GM13976 (cell line): ENCODE results near the gene BPIFB3.

ENCODE experiments used
- DNase-seq: peaks from one replicate; pipeline ENCODE4 v3.0.0; 2012; ENCODE audit warnings: low spot score
- in situ Hi-C: fragments of 300-500 bp; cut with MboI; formaldehyde crosslinking; loops from one replicate; pipeline ENCODE4 v1.12.0; 2022; ENCODE audit warnings: low sequenced_read_pairs, mixed read lengths, inconsistent platforms; ENCODE audit not compliant: unreplicated experiment
- TF ChIP-seq, protein P1 (sequence below): IDR thresholded peaks from 2 replicates; pipeline ENCODE4 v1.5.1; 2012; ENCODE audit warnings: borderline replicate concordance, mild to moderate bottlenecking; ENCODE audit not compliant: insufficient read depth; ENCODE audit errors: extremely low read depth, missing control alignments, control extremely low read depth

BPIFB3 gene

DNA sequence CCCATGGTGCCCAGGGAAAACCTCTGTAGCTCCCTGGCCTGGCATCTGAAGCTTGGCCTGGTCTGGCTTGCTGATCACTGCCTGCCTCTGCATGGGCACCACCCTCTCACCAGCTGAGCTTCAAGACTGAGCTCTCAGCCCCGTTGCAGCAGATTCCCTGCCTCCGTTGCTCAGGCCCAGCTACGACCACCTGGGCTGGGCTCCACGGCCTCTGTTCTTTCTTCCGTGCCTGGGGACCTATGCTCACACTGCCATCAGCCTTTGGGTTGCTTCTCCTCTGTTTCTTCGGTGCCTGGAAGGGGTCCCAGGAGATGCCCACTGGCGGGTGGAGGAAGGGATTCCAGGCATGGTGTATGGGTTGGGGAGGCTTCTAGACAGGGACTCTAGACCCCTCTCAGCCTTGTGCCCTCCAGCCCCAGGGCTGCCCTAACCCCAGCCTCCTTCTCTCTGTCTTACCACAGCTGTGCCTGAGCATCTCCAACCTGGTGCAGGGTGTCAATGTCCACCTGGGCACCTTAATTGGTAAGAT lies 37.1 kb upstream of the BPIFB3 start:
- TF ChIP-seq, protein P1, sequence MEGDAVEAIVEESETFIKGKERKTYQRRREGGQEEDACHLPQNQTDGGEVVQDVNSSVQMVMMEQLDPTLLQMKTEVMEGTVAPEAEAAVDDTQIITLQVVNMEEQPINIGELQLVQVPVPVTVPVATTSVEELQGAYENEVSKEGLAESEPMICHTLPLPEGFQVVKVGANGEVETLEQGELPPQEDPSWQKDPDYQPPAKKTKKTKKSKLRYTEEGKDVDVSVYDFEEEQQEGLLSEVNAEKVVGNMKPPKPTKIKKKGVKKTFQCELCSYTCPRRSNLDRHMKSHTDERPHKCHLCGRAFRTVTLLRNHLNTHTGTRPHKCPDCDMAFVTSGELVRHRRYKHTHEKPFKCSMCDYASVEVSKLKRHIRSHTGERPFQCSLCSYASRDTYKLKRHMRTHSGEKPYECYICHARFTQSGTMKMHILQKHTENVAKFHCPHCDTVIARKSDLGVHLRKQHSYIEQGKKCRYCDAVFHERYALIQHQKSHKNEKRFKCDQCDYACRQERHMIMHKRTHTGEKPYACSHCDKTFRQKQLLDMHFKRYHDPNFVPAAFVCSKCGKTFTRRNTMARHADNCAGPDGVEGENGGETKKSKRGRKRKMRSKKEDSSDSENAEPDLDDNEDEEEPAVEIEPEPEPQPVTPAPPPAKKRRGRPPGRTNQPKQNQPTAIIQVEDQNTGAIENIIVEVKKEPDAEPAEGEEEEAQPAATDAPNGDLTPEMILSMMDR = no peak
- in situ Hi-C loops = no loop called here
- no peak for DNase-seq

DNA sequence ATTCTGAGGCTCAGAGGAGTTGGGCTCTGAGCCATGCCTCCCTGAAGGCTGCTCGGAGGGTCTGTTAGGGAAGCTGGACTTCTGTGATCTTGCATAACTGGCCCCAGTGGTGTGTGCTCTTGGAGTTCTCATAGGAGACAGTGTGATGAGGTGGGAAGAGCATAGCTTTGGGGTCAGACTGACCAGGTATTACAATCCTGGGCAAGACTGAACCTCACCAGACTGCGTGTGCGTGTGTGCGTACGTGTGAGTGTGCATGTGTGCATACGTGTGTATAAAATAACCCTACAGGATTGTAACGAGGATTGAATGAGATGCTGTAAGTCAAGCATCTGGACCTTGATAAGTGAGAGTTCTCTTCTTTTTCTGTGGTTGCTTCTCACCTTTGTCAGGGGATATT lies 36.2 kb upstream of the BPIFB3 start:
- in situ Hi-C loops = no loop called here
- TF ChIP-seq, protein P1 = no peak

GRCh38 chr20:33018169-33018931 lies 35.4 kb upstream of the BPIFB3 start:
- DNase-seq = no peak
- TF ChIP-seq, protein P1 = no peak
- in situ Hi-C loops = no loop called here

More for the DNA sequence above, 36.2 kb upstream of the BPIFB3 start:
- DNase-seq = no peak

GRCh38 chr20:33019465-33020277 lies 34.0 kb upstream of the BPIFB3 start:
- DNase-seq = no peak
- in situ Hi-C loops = no loop called here
- TF ChIP-seq, protein P1 = no peak

DNA sequence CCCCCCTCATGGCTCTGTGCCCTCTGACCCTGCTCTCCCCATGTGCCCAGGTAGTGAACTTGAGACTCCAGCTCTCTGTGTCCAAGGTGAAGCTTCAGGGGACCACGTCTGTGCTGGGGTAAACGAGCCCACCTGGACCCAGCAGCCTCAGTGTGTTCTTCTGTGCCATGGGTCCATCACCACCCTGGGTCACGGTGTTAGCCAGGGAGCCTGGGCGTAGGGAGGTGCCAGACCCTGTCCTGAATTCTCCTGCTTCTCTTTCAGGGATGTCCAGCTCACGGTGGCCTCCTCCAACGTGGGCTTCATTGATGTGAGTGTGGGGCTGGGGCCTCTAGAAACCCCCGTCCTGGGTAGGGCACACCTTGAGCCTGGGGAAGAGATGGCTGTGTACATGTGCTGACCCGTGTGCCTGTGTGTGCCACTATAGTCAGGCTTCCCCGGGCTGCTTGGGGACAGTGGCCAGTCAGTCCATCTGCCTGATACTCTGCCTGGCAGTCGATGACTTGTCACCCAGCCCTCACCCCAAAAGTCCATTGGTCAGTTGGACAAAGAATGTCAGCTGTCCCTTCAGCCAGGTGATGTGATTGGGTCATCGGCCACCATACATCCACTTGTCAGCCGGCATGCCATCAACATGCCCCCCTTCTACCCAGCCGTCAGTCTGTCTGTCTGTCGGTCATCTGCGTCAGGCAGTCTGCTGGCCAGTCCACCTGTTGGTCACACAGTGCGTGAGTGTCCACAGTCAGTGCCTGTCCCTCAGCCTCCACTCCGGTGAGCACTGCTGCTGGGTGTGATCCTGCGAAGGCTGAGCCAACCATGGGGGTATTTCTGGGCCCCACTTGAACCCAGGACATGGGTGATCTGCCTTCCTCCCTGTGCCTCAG lies 33.2 kb upstream of the BPIFB3 start:
- TF ChIP-seq, protein P1 = no peak
- in situ Hi-C loops = no loop called here
- DNase-seq = no peak

DNA sequence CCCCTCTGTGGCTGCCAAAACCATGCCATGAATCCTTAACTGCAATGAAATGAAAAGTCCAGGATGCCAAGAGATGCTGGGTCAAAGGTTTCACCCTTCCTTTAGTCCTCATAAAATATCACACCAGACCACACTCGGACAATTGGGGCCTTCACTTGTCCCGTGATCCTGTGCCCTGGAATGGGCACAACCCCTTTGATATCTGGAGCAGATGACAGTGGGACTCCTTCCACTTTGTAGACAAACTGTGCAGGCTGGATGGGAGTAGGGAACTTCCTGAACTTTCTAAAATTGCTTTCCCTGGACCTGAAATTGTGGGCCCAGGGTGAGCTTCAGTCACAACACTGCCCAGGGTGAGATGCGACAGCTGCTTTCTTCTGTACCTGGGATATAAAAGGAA lies 31.8 kb upstream of the BPIFB3 start:
- in situ Hi-C loops = no loop called here
- no peak for DNase-seq
- TF ChIP-seq, protein P1 = no peak
